ENCODE data around the gene TLR10. TPM values are rescaled to one million over a fixed set of nuclear protein-coding genes. Genes with fewer than 3 reads are reported as not detected.
"Not testable (repeated sequence)": the region's sequence is repeated elsewhere in the genome, so short reads cannot be mapped to it uniquely, and the experiment has no call there.

Gene TLR10
- total RNA-seq, 2 donors from 2014 or later = 0.27 TPM; not detected in 1

- no peak for ATAC-seq
- no peaks in the 10 kb centered on the region for H3K36me3 Mint-ChIP-seq
Measured at GRCh38 chr4:38781854-38782261, 932 bp downstream of the TLR10 start.

DNA sequence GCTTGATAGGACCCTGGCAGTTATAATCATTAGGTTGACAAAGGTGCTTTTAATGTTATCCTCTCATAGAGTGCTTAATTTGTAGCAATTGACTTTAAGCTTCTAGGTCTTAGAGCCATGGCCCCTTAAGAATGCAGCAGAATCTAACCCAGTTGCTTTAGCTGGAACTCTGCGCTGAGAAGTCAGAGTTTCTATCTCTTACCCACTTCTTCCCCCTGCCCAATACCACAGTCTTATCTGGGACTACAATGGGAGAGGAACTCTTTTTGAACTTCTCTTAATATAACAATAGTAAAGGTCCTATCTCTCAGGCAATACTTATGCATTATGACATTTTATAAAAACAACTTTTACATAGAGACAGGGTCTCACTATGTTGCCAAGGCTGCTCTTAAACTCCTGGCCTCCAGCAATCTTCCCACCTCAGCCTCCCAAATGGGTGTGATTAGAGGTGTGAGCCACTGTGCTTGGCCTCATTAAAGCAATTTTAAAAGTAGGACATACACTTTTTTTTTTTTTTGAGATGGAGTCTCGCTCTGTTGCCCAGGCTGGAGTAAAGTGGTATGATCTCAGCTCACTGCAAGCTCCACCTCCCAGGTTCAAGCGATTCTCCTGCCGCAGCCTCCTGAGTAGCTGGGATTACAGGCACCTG, 1.8 kb downstream of the TLR10 start:
- Mint-ChIP-seq H3K36me3 (no peaks in the 10 kb centered on the region), H3K9me3 (peaks cover 0 to 7% of the 10 kb centered on the region in 2 donors), H3K27ac (no peak overlapping the region)
- no peak for DNase-seq (ENCODE audit: low spot score in 2 of 2)
- ATAC-seq = no peak

More at GRCh38 chr4:38781854-38782261, 932 bp downstream of the TLR10 start:
- peaks cover 0 to 5% of the 10 kb centered on the region in 2 donors for H3K9me3 Mint-ChIP-seq
- DNase-seq (ENCODE audit: low spot score in 2 of 2) = no peak
- H3K27ac Mint-ChIP-seq = no peak overlapping the region

DNA sequence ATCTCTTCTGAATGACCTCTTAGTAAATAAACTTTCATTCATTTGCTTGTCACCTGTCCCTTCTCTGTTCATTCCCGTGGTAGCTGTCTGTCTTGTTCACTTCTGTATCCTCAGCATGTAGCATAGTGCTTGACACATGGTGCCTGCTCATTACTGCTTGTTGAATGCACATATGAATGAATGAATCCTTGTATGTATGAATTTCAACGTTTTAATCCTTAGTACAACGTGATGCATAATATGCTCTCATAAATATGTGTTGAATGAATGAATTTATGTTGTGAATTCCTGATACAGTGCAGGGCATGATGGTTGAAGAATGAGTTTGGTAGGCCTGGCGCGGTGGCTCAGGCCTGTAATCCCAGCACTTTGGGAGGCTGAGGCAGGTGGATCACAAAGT, 3.0 kb downstream of the TLR10 start:
- DNase-seq (ENCODE audit: low spot score in 2 of 2) = no peak
- Mint-ChIP-seq H3K36me3 (no peaks in the 10 kb centered on the region), H3K27ac (no peak overlapping the region), H3K9me3 (peaks cover 0 to 7% of the 10 kb centered on the region in 2 donors)
- ATAC-seq = no peak

DNA sequence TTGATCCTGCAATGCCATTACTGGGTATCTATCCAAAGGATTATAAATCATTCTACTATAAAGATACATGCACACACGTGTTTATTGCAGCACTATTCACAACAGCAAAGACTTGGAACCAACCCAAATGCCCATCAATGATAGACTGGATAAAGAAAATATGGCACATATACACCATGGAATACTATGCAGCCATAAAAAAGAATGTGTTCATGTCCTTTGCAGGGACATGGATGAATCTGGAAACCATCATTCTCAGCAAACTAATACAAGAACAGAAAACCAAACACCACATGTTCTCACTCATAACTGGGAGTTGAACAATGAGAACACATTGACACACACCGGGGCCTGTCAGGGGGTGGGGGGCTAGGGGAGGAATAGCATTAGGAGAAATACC, 4.9 kb downstream of the TLR10 start:
- not testable (repeated sequence) for H3K27ac Mint-ChIP-seq; ATAC-seq; H3K9me3 Mint-ChIP-seq; H3K36me3 Mint-ChIP-seq; DNase-seq (ENCODE audit: low spot score in 2 of 2)

- DNase-seq (ENCODE audit: low spot score in 2 of 2) (no peak), ATAC-seq (no peak)
- H3K36me3 Mint-ChIP-seq = peaks cover 0 to 6% of the 10 kb centered on the region in 2 donors
- H3K27ac Mint-ChIP-seq = no peak overlapping the region
- H3K9me3 Mint-ChIP-seq = peaks cover 0 to 7% of the 10 kb centered on the region in 2 donors
Measured at GRCh38 chr4:38775326-38775725, 7.5 kb downstream of the TLR10 start.

DNA sequence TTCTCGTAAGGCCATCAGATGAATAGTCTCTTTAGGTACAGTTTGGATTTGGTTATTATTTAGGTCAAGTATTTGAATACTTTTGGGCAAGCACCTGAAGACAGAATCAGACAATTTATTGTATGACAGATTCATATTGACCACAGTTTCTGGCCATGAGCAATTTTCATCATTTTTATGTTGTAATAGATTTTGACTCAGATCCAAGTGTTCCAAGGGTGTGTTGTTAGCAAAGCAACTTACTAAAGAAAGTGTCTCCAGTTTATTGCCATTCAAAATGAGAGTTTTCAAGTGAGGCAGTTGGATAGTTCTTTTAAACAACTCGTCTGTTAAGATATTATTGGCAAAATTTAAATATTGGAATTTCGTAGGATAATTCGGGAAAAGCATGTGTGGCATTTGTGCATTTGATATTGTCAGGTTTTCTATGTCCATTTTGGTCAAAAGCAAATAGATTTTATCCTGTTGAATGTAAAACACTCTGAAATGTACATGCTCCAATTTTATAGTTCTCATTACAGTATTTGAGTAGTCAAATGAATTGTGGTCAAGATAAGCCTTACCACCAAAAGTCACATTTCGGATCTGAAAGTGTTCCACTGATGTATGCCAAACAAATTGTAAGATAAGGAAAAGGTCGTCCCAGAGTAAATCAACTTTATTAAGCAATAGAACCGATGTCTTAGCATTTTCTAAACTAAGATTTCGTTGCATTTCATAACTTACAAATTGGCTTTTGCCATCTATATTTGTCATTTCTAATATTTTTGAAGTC, 8.4 kb downstream of the TLR10 start:
- DNase-seq (ENCODE audit: low spot score in 2 of 2) (no peak), ATAC-seq (no peak)
- H3K27ac Mint-ChIP-seq = no peak overlapping the region
- H3K9me3 Mint-ChIP-seq = peaks cover 0 to 7% of the 10 kb centered on the region in 2 donors
- peaks cover 0 to 6% of the 10 kb centered on the region in 2 donors for H3K36me3 Mint-ChIP-seq

DNA sequence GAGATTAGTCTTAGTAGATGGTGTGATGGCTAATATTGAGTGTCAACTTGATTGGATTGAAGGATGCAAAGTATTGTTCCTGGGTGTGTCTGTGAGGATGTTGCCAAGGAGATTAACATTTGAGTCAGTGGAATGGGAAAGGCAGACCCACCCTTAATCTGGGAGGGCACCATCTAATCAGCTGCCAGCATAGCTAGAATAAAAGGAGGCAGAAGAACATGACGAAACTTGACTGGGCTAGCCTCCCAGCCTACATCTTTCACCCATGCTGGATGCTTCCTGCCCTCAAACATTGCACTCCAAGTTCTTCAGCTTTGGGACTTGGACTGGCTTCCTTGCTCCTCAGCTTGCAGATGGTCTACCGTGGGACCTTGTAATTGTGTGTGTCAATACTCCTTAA, 12.5 kb downstream of the TLR10 start:
- peaks cover 4 to 15% of the 10 kb centered on the region in 2 donors for H3K9me3 Mint-ChIP-seq
- ATAC-seq; DNase-seq (ENCODE audit: low spot score in 2 of 2); H3K27ac Mint-ChIP-seq: not testable (repeated sequence)
- H3K36me3 Mint-ChIP-seq = peaks cover 13 to 16% of the 10 kb centered on the region in 2 donors

GRCh38 chr4:38769857-38770256, 12.9 kb downstream of the TLR10 start:
- ATAC-seq (no peak), DNase-seq (ENCODE audit: low spot score in 2 of 2) (no peak)
- Mint-ChIP-seq H3K27ac (no peak overlapping the region), H3K36me3 (peaks cover 13 to 16% of the 10 kb centered on the region in 2 donors), H3K9me3 (peaks cover 4 to 15% of the 10 kb centered on the region in 2 donors)

DNA sequence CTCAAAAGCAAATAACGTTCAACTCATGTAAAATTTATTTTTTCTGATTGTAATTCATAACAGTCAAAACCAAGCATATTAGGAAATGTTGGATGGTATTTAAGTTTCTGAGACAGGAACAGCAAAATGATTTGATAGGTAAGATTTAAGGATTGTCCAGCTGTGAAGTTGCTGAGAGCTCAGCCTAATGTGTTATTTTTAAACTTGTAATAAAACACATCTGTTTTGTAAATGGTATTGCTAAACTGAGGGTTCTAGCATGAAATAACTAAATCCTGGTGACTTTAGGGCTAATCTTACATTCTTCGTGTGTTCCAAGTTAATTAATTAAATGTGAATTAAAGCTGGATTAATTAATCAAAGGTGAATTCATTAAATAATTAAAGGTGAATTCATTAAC, 13.3 kb downstream of the TLR10 start:
- ATAC-seq = no peak

GRCh38 chr4:38768968-38769394, 13.8 kb downstream of the TLR10 start:
- no peak overlapping the region for H3K27ac Mint-ChIP-seq
- peaks cover 4 to 15% of the 10 kb centered on the region in 2 donors for H3K9me3 Mint-ChIP-seq
- DNase-seq (ENCODE audit: low spot score in 2 of 2) (no peak), ATAC-seq (no peak)
- peaks cover 7 to 16% of the 10 kb centered on the region in 2 donors for H3K36me3 Mint-ChIP-seq

More for the DNA sequence above, 13.3 kb downstream of the TLR10 start:
- Mint-ChIP-seq H3K36me3 (peaks cover 12 to 16% of the 10 kb centered on the region in 2 donors), H3K27ac (no peak overlapping the region), H3K9me3 (peaks cover 4 to 15% of the 10 kb centered on the region in 2 donors)
- DNase-seq (ENCODE audit: low spot score in 2 of 2) = no peak

DNA sequence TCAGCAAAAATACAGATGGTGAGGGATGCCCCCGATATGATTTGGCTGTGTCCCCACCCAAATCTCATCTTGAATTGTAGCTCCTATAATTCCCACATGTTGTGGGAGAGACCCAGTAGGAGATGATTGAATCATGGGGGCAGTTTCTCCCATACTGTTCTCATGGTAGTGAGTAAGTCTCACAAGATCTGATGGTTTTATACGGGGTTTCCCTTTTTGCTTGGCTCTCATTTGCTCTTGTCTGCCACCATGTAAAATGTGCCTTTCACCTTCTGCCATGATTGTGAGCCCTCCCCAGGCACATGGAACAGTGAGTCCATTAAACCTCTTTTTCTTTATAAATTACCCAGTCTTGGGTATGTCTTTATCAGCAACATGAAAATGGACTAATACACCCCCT, 15.8 kb downstream of the TLR10 start:
- Mint-ChIP-seq H3K9me3 (peaks cover 4 to 15% of the 10 kb centered on the region in 2 donors), H3K36me3 (peaks cover 7 to 16% of the 10 kb centered on the region in 2 donors)
- H3K27ac Mint-ChIP-seq; DNase-seq (ENCODE audit: low spot score in 2 of 2); ATAC-seq: not testable (repeated sequence)

- H3K36me3 Mint-ChIP-seq = peaks cover 7 to 16% of the 10 kb centered on the region in 2 donors
- peaks cover 4 to 15% of the 10 kb centered on the region in 2 donors for H3K9me3 Mint-ChIP-seq
- no peak overlapping the region for H3K27ac Mint-ChIP-seq
- no peak for ATAC-seq
- DNase-seq (ENCODE audit: low spot score in 2 of 2) = no peak
Measured at GRCh38 chr4:38765382-38765781, 17.4 kb downstream of the TLR10 start.

DNA sequence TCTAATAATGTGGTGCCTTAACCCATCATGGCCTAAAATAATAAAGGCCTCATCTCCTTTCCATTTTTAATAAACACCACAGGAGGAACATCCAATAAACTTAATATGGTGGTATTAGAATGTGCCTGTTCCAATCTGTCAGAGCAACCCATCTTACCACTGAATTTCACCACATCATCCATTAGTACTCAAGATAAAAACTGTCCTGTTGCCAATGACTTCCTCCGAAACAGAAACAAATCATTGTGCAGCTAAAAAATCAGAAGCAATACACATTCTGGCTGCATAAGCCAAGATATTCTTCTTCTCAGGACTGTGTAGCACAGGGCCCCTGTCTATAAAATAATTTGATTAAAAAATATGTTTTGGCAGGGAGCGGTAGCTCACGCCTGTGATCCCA, 18.5 kb downstream of the TLR10 start:
- Mint-ChIP-seq H3K36me3 (peaks cover 7 to 16% of the 10 kb centered on the region in 2 donors), H3K9me3 (peaks cover 4 to 15% of the 10 kb centered on the region in 2 donors), H3K27ac (no peak overlapping the region)
- DNase-seq (ENCODE audit: low spot score in 2 of 2) (no peak), ATAC-seq (no peak)

DNA sequence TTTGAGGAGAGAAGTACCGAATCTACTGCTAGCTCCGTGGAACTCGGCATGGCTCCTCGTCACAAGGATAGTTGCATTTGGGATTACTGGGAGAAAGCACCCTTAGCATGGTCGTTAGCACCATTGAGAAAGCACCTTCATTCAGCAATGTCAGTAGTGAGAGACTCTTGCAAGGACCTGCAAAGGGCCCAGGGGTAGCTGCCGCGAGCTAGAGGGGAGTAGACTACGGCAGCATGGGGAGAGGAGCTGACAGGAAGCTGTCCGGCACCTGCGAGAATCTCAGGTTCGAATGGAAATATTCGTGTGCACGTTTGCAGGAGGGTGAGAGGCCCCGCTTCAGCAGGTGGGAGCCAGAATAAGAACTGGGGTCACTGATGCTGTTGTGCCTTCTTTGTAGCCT, 20.2 kb downstream of the TLR10 start:
- no peak for ATAC-seq
- Mint-ChIP-seq H3K27ac (no peak overlapping the region), H3K36me3 (peaks cover 7 to 16% of the 10 kb centered on the region in 2 donors)

GRCh38 chr4:38759790-38760122, 23.0 kb downstream of the TLR10 start:
- Mint-ChIP-seq H3K36me3 (no peaks in the 10 kb centered on the region), H3K27ac (no peak overlapping the region), H3K9me3 (no peaks in the 10 kb centered on the region)
- DNase-seq (ENCODE audit: low spot score in 2 of 2) (no peak), ATAC-seq (no peak)

More for the DNA sequence above, 20.2 kb downstream of the TLR10 start:
- DNase-seq (ENCODE audit: low spot score in 2 of 2) = no peak
- H3K9me3 Mint-ChIP-seq = peaks cover 4 to 14% of the 10 kb centered on the region in 2 donors

DNA sequence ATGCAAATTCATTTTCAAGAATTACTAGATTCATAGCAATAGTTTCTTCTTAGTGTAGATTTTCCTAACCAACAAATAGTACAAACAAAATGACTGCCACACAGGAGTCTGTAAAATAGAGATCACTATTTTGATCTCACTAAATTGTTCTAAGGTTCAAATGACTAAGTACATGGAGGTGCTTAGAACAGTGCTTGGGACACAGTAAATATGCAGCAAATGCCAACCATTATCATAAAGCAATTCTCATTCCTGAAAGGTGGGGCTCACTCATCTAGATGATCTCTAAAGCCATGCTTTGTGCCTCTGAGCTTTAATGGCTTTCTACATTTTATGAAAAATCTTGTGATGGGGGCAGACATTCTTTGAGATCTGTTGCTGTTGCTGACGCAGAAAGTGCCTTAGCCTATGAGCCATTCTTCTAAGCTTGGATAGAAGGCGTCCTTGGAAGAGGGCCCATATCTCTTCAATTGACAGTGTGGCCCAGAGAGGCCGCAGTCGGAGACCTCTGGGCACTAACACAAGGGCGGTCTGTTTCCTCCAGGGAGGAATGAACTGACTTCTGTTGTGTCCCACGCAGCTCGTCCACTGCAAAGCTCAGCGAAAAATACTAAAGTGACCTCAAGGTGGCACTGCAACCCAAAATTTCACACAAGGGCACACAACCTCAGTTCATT, 23.5 kb downstream of the TLR10 start:
- peak; percentile 71 to 77 for ATAC-seq
- Mint-ChIP-seq H3K27ac (no peak overlapping the region), H3K36me3 (no peaks in the 10 kb centered on the region), H3K9me3 (no peaks in the 10 kb centered on the region)
- DNase-seq (ENCODE audit: low spot score in 2 of 2) = peak in 1 of 2 donors; percentile 72

All from activated naive CD4-positive, alpha-beta T cell treated with anti-CD3 and anti-CD28 coated beads, Interleukin-2, amount 50 U/mL, for 72 hours (primary cell).